ENCODE measurements around the gene RALGAPB.
"Not testable (repeated sequence)": the region's sequence is repeated elsewhere in the genome, so short reads cannot be mapped to it uniquely, and the experiment has no call there.

DNA sequence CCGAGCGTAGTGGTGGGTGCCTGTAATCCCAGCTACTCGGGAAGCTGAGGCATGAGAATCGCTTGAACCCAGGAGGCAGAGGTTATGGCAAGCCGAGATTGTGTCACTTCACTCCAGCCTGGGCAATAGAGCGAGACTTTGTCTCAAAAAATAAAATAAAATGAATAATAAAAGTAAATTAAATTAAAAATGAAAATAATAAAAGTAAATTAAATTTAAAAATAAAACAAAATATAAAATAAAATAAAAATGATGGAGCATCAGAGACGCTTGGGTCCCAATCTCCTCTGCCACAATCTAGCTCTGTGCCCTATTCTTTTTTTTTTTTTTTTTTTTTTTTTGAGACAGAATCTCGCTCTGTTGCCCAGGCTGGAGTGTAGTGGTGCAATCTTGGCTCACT lies 31.5 kb upstream of the RALGAPB start:
- TF ChIP-seq, protein P1, sequence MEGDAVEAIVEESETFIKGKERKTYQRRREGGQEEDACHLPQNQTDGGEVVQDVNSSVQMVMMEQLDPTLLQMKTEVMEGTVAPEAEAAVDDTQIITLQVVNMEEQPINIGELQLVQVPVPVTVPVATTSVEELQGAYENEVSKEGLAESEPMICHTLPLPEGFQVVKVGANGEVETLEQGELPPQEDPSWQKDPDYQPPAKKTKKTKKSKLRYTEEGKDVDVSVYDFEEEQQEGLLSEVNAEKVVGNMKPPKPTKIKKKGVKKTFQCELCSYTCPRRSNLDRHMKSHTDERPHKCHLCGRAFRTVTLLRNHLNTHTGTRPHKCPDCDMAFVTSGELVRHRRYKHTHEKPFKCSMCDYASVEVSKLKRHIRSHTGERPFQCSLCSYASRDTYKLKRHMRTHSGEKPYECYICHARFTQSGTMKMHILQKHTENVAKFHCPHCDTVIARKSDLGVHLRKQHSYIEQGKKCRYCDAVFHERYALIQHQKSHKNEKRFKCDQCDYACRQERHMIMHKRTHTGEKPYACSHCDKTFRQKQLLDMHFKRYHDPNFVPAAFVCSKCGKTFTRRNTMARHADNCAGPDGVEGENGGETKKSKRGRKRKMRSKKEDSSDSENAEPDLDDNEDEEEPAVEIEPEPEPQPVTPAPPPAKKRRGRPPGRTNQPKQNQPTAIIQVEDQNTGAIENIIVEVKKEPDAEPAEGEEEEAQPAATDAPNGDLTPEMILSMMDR (optimal IDR thresholded peaks at IDR 0.05 in 1 of 3, IDR thresholded peaks at IDR 0.05 in 1 of 3, conservative IDR thresholded peaks at IDR 0.05 in 1 of 3; ENCODE audit: extremely low read depth in 1 of 3, insufficient read depth in 2 of 3, low read length in 3 of 3) = not testable (repeated sequence)
- not testable (repeated sequence) for TF ChIP-seq EZH2 (IDR thresholded peaks at IDR 0.05; ENCODE audit: low read length)

Measured in keratinocyte (primary cell).